T-cell (primary cell): ENCODE measurements around the gene CENPX. TPM values are rescaled to one million over a fixed set of nuclear protein-coding genes. Genes with fewer than 3 reads are reported as not detected.

Source experiments
- ATAC-seq, 4 experiments: fragments of 200-7000 bp in 3 of 4; fragments of 150-1000 bp in 1 of 4; cut with Tn5 transposase; replicated peaks in 1 of 4; 1 replicate in 3 of 4; 2 replicates in 1 of 4; pipeline ENCODE4 v1.10.0; 2021; ENCODE audit warnings: moderate library complexity in 3 of 4, mild to moderate bottlenecking in 2 of 4, moderate number of reproducible peaks in 1 of 4
- CTCF ChIA-PET, 2 donors: fragments of 300-600 bp; sonication (Branson Sonifier 250); formaldehyde crosslinking; loops; one replicate each; lab custom pipeline; 2022; ENCODE audit warnings: antibody characterized with exemption in 2 of 2; lab: Charles Lee
- POLR2A ChIA-PET, 2 donors: fragments of 300-600 bp; sonication (Branson Sonifier 250); formaldehyde crosslinking; loops; one replicate each; lab custom pipeline; 2022; ENCODE audit warnings: antibody characterized with exemption in 2 of 2; lab: Charles Lee
- DNase-seq, 35 experiments: peaks; one replicate each; pipeline versions ENCODE4 v3.0.0 to v3.0.0-alpha.2; 2013 to 2023
- H3K27ac ChIP-seq: one replicate; pipeline ENCODE4 v1.5.1; 2013; ENCODE audit warnings: low read length
- H3K27me3 ChIP-seq, 2 experiments: replicated peaks in 1 of 2; 1 replicate in 1 of 2; 2 replicates in 1 of 2; pipeline versions ENCODE4 v1.6.1 to v1.7.0; 2013; ENCODE audit warnings: low read length in 1 of 2, mixed read lengths in 1 of 2; ENCODE audit not compliant: control insufficient read depth in 2 of 2, insufficient read depth in 2 of 2; ENCODE audit errors: extremely low read depth in 1 of 2
- H3K36me3 ChIP-seq, 2 donors: 1 replicate in 1 of 2; 2 replicates in 1 of 2; pipeline versions ENCODE4 v1.6.1 to v1.7.0; 2013; ENCODE audit warnings: low read length in 1 of 2; ENCODE audit not compliant: control insufficient read depth in 2 of 2, insufficient read depth in 1 of 2; ENCODE audit errors: extremely low read depth in 1 of 2
- H3K4me1 ChIP-seq, 2 experiments: 1 replicate in 1 of 2; 2 replicates in 1 of 2; pipeline versions ENCODE4 v1.6.1 to v1.7.0; 2013; ENCODE audit warnings: low read length in 2 of 2, mixed read lengths in 1 of 2; ENCODE audit not compliant: insufficient read depth in 2 of 2, control insufficient read depth in 1 of 2; ENCODE audit errors: extremely low read depth in 1 of 2
- H3K4me3 ChIP-seq, 2 donors: 1 replicate in 1 of 2; 2 replicates in 1 of 2; pipeline versions ENCODE4 v1.5.1 to v1.7.0; 2013; ENCODE audit warnings: mild to moderate bottlenecking in 2 of 2, low read length in 1 of 2, moderate library complexity in 1 of 2; ENCODE audit not compliant: control insufficient read depth in 1 of 2; ENCODE audit errors: extremely low read depth in 1 of 2
- H3K9me3 ChIP-seq: 2 replicates; pipeline ENCODE4 v1.7.0; 2013
- H3K27ac Mint-ChIP-seq, 2 donors: one replicate each; pipeline ENCODE4 v1.8.0; 2020 to 2021; ENCODE audit warnings: mild to moderate bottlenecking in 2 of 2, mixed read lengths in 2 of 2
- H3K27me3 Mint-ChIP-seq, 2 donors: one replicate each; pipeline ENCODE4 v1.8.0; 2021 to 2022; ENCODE audit warnings: mixed read lengths in 2 of 2
- H3K36me3 Mint-ChIP-seq: one replicate; pipeline ENCODE4 v1.8.0; 2021; ENCODE audit warnings: mixed read lengths
- H3K4me1 Mint-ChIP-seq, 3 donors: one replicate each; pipeline ENCODE4 v1.8.0; 2020 to 2022; ENCODE audit warnings: mixed read lengths in 3 of 3, mild to moderate bottlenecking in 1 of 3
- H3K4me3 Mint-ChIP-seq, 3 donors: one replicate each; pipeline ENCODE4 v1.8.0; 2020 to 2022; ENCODE audit warnings: mild to moderate bottlenecking in 3 of 3, mixed read lengths in 3 of 3, moderate library complexity in 3 of 3
- H3K9me3 Mint-ChIP-seq, 3 donors: one replicate each; pipeline ENCODE4 v1.8.0; 2020 to 2022; ENCODE audit warnings: mixed read lengths in 3 of 3
- WGBS: methylation state at CpG from one replicate; pipeline ENCODE4 v1.1.5; 2013; ENCODE audit warnings: missing lambda C conversion rate; ENCODE audit not compliant: insufficient coverage; 5-methylcytosine and 5-hydroxymethylcytosine counted together
- total RNA-seq, 35 experiments: library from RNA in 6 of 35; stranded (reverse) in 6 of 35; fragments of 120-200 nt in 1 of 35; gene quantifications; one replicate each; pipeline versions ENCODE4 v1.2.1 to v1.2.4 and lab custom pipeline; 2013 to 2026

The CENPX gene
- total RNA-seq, 5 donors from 2014 or later (not counting 1 experiment from before 2014, with no cell fraction given), result 26.7 to 47.8 (median 43.7) TPM

DNA sequence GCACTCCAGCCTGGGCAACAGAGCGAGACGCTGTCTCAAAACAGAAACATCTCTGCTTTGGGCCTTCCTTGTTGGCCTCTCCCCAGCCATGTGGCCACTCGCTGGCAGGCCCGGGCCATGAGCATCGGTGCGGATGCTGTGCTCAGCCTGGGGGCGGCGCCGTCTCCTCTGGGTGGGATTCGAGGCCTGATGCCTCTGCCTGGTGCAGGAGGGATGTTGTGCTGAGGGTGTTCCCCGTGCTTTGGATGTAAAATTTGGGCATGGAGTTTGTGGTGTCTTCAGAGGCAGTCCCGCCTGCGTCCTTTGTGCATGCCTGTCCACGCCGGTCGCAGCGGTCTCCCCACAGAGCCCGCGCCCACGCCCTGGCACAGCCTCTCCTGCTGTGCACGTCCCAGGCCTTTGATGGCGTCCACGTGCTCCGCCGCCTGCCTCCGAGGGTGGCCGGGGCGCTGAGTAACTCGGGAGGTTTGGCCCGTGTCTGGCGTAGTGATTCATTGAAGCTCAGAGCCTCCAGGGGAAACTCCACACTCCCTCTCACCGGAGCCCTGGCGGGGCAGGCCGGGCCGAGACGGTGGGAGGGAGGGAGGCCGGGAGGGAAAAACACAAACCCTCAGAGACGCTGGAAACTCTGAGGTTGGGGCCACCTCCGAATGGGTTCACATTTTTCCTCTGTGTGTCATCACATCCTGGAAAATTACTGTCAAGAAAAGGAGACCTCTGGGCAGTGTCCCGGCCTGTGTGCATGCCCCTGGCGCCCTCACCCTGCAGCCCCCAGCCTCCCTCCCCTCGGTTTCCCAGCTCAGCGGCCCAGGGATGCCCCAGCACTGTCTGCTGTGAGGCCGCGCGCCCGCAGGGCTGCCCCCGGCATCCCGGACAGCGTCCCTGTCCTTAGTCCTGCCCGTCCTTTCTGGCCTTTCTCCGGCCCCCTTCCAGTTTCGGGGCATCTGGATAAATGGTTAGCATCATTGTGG is 19.0 kb downstream of the CENPX start:
- WGBS, result 84% methylated on average over 38 of the region's 53 CpGs
- Histone ChIP-seq H3K9me3 (no peaks in the 10 kb centered on the region), H3K36me3 (no peaks in the 10 kb centered on the region), H3K4me3 (no peak overlapping the region), H3K27me3 (no peaks in the 10 kb centered on the region), H3K27ac (no peak overlapping the region), H3K4me1 (no peaks in the 10 kb centered on the region)
- CTCF ChIA-PET, result no interaction called here
- Mint-ChIP-seq H3K4me1 (no peaks in the 10 kb centered on the region), H3K27me3 (no peaks in the 10 kb centered on the region), H3K27ac (no peak overlapping the region), H3K4me3 (no peak overlapping the region), H3K36me3 (no peaks in the 10 kb centered on the region), H3K9me3 (no peaks in the 10 kb centered on the region)
- POLR2A ChIA-PET, result no interaction called here
- ATAC-seq, result no peak
- no peak for DNase-seq

DNA sequence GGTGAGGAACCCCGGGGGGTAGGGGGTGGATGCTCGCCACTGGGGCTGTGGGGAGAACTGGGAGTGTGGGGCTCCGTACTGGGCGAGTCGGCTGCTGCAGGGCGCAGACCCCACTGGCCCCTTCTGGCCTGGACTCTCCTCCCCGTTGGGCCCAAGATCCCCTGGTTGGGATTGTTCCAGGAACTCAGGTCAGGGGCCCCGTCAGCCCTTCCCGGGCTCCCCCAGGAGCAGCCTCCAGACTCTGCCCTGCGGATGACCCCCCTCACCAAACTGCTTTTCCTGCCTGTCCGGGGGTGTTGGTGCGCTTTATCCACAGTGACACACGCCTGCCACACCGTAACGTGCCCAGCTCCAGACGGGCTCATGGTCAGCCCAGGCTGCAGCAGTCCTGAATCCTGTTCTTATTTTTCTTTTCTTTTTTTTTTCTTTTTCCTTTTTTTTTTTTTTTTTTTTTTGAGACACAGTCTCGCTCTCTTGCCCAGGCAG is 21.1 kb downstream of the CENPX start:
- ChIA-PET POLR2A (no interaction called here), CTCF (interaction anchor here in 1 of 2 donors (0.7 kb wide), 1 partner anchor 1835 kb away, joined by 3 read pairs; no protein-coding TSS in a partner anchor)
- Histone ChIP-seq H3K36me3 (no peaks in the 10 kb centered on the region), H3K4me1 (no peaks in the 10 kb centered on the region), H3K4me3 (no peak overlapping the region), H3K9me3 (no peaks in the 10 kb centered on the region), H3K27me3 (no peaks in the 10 kb centered on the region), H3K27ac (no peak overlapping the region)
- Mint-ChIP-seq H3K27me3 (no peaks in the 10 kb centered on the region), H3K4me3 (no peak overlapping the region), H3K36me3 (peaks cover 3% of the 10 kb centered on the region), H3K9me3 (no peaks in the 10 kb centered on the region), H3K27ac (no peak overlapping the region), H3K4me1 (no peaks in the 10 kb centered on the region)
- 94% methylated on average over 14 of the region's 17 CpGs for WGBS
- DNase-seq (no peak), ATAC-seq (no peak)

DNA sequence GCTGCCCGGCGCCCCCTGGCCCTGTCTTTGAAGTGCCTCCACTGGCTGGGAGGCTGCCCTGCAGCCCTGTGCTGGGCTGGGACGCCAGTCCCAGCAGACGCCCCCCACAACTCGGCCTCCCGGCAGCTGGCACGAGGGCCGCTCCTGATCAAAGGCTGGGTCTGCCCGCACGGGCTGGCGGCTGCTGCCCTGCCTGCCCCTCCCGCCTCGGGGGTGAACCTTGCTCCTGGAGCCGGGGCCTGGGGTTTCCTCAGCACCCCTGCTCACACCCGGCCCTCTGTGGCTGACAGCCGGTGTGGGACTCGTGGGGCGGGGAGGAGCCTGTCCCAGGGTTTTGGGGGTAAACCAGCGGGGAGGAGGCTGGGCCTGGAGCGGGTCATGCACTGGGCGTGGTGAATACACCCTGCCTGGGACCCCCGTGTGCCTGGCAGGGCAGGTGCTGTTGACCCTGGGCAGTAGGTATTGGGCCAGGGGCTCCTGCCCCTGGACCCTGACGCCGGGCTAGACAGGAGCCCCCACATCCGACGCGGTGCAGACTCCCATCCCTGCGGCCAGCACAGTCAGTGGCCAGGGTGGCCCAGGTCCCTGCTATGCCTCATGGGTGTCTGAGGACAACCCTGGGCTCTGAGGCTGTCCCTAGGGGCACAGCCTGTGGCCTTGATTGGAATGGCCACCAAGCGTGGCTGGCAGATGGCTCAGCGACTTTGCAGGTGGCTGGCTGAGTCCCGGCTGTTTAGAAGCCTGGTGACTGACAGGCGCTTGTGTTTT is 21.7 kb downstream of the CENPX start:
- Histone ChIP-seq H3K4me3 (no peak overlapping the region), H3K4me1 (no peaks in the 10 kb centered on the region), H3K36me3 (no peaks in the 10 kb centered on the region), H3K27ac (no peak overlapping the region), H3K9me3 (no peaks in the 10 kb centered on the region), H3K27me3 (no peaks in the 10 kb centered on the region)
- Mint-ChIP-seq H3K27ac (no peak overlapping the region), H3K9me3 (no peaks in the 10 kb centered on the region), H3K4me1 (no peaks in the 10 kb centered on the region), H3K36me3 (peaks cover 3% of the 10 kb centered on the region), H3K4me3 (no peak overlapping the region), H3K27me3 (no peaks in the 10 kb centered on the region)
- DNase-seq (no peak), ATAC-seq (no peak)
- WGBS, result 92% methylated on average over 30 of the region's 32 CpGs
- ChIA-PET CTCF (no interaction called here), POLR2A (no interaction called here)

DNA sequence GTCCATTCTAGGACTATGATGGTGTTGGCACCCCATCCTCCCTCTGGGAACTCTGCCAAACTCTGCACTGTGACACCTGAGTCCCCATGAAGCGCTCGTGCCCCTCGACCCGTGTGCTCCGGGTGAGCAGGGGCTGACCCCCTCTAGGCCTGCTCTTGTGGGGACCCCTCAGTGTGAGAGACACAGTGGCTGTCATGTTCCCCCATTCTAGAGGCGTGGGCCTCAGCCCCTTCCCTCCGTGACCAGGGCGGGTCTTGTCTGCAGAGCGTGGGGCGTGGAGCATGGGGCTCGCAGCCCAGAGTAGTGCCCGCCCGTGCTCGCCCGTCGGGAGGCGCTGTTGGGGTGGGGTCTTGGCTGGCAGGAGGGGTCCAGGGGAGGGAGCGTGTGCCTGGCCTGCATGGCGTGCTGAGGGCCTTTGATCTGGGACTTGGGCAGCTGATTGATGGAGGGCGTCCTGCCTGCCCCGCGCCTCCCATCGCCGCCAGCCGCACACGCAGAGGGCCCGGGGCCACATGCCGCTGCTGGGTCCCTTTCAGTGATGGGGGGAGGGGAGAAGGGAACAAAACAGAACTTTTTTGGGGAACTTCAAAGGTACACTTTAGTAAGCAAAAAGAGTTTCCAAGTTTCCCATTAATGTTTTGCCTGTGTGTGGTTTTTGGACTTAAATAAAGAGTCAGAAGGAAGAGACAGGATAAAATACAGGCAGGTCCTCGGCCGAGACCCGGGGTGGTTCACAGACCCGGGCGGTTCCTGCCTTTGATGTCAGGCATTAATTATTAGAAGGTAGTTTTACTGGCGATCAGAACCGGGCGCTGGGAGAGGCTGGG is 22.5 kb downstream of the CENPX start:
- no peak for DNase-seq

DNA sequence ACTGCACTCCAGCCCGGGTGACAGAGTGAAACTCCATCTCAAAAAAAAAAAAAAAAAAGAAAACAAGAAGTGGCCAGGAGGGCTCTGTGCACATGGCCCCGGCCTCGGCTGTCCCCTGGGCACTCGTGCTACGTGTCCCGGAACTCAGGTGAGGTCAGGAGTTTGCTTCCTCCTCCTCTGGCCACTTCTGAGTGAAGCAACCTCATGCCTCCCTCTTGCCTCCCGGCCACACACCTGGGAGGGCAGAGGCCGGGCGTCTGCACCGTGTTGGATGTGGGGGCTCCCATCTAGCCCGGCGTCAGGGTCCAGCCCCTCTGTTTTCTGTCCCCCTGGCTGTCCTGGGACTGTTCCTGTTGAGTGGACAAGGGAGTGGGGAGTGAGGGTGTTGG is 23.1 kb downstream of the CENPX start:
- WGBS, result 96% methylated on average over 9 of the region's 12 CpGs
- Histone ChIP-seq H3K9me3 (no peaks in the 10 kb centered on the region), H3K27me3 (no peaks in the 10 kb centered on the region), H3K36me3 (peaks cover 0 to 4% of the 10 kb centered on the region in 2 donors), H3K4me1 (no peaks in the 10 kb centered on the region), H3K27ac (no peak overlapping the region), H3K4me3 (no peak overlapping the region)
- Mint-ChIP-seq H3K4me1 (no peaks in the 10 kb centered on the region), H3K4me3 (no peak overlapping the region), H3K27ac (no peak overlapping the region), H3K27me3 (no peaks in the 10 kb centered on the region), H3K36me3 (peaks cover 3% of the 10 kb centered on the region), H3K9me3 (no peaks in the 10 kb centered on the region)
- DNase-seq (no peak), ATAC-seq (no peak)
- POLR2A ChIA-PET, result no interaction called here
- CTCF ChIA-PET, result interaction anchor here in 1 of 2 donors (0.7 kb wide), 1 partner anchor 212 kb away, joined by 3 read pairs; no protein-coding TSS in a partner anchor

More for the DNA sequence above, 22.5 kb downstream of the CENPX start:
- H3K36me3 ChIP-seq, result peaks cover 0 to 3% of the 10 kb centered on the region in 2 donors
- no peak overlapping the region for H3K27ac ChIP-seq
- CTCF ChIA-PET, result no interaction called here
- H3K4me1 Mint-ChIP-seq, result no peaks in the 10 kb centered on the region
- H3K27me3 Mint-ChIP-seq, result no peaks in the 10 kb centered on the region
- H3K36me3 Mint-ChIP-seq, result peaks cover 3% of the 10 kb centered on the region
- H3K27me3 ChIP-seq, result no peaks in the 10 kb centered on the region
- no peaks in the 10 kb centered on the region for H3K9me3 ChIP-seq
- POLR2A ChIA-PET, result no interaction called here
- ATAC-seq, result no peak
- no peak overlapping the region for H3K27ac Mint-ChIP-seq
- no peaks in the 10 kb centered on the region for H3K9me3 Mint-ChIP-seq
- no peaks in the 10 kb centered on the region for H3K4me1 ChIP-seq
- no peak overlapping the region for H3K4me3 Mint-ChIP-seq
- WGBS, result 96% methylated on average over 18 of the region's 36 CpGs
- no peak overlapping the region for H3K4me3 ChIP-seq
